Neural cell (in vitro differentiated cells): ENCODE data around the gene PRKD1. TPM values are rescaled to one million over a fixed set of nuclear protein-coding genes. Genes with fewer than 3 reads are reported as not detected.
"Not testable (repeated sequence)": the region's sequence is repeated elsewhere in the genome, so short reads cannot be mapped to it uniquely, and the experiment has no call there.

ENCODE experiments used
- H2AFZ ChIP-seq: fragments of 200-600, 300-800 bp; sonication (generic), shearing (Covaris generic); 2 replicates; pipeline ENCODE4 v1.6.0; 2014; ENCODE audit warnings: low read depth, mild to moderate bottlenecking, antibody characterized with exemption, low read length, moderate library complexity
- H3F3A ChIP-seq: fragments of 200-600 bp; shearing (Covaris generic); 2 replicates; pipeline ENCODE4 v1.6.1; 2016; ENCODE audit warnings: mild to moderate bottlenecking, moderate library complexity, mixed read lengths, antibody characterized with exemption, low read length; ENCODE audit not compliant: insufficient read depth, poor library complexity, severe bottlenecking
- H3K27ac ChIP-seq: fragments of 200-600, 300-800 bp; sonication (generic), shearing (Covaris generic); 2 replicates; pipeline ENCODE4 v1.5.1; 2014; ENCODE audit warnings: mild to moderate bottlenecking, low read length, moderate library complexity
- H3K27me3 ChIP-seq: fragments of 300-800, 200-600 bp; sonication (generic), shearing (Covaris generic); 2 replicates; pipeline ENCODE4 v1.6.0; 2014; ENCODE audit warnings: mild to moderate bottlenecking, low read depth, low read length, moderate library complexity; ENCODE audit not compliant: insufficient read depth
- H3K36me3 ChIP-seq: fragments of 300-800, 200-600 bp; sonication (generic), shearing (Covaris generic); 2 replicates; pipeline ENCODE4 v1.5.1; 2014; ENCODE audit warnings: mild to moderate bottlenecking, antibody characterized with exemption, low read length, moderate library complexity; ENCODE audit not compliant: insufficient read depth
- H3K4me2 ChIP-seq: fragments of 300-800, 200-600 bp; sonication (generic), shearing (Covaris generic); 2 replicates; pipeline ENCODE4 v1.6.0; 2014; ENCODE audit warnings: mild to moderate bottlenecking, low read length
- H3K4me3 ChIP-seq: fragments of 300-800, 200-600 bp; sonication (generic), shearing (Covaris generic); 2 replicates; pipeline ENCODE4 v1.5.1; 2014; ENCODE audit warnings: mild to moderate bottlenecking, low read length, moderate library complexity
- H3K79me2 ChIP-seq: fragments of 200-600 bp; shearing (Covaris generic); replicated peaks from 2 replicates; pipeline ENCODE4 v1.6.0; 2014; ENCODE audit warnings: mild to moderate bottlenecking, low read length, moderate library complexity; ENCODE audit not compliant: insufficient read depth
- H3K9ac ChIP-seq: fragments of 300-800, 200-600 bp; sonication (generic), shearing (Covaris generic); 2 replicates; pipeline ENCODE4 v1.6.1; 2016; ENCODE audit warnings: mild to moderate bottlenecking, low read length, mixed read lengths
- H3K9me2 ChIP-seq: fragments of 200-600 bp; shearing (Covaris generic); 2 replicates; pipeline ENCODE4 v1.6.1; 2016; ENCODE audit warnings: mild to moderate bottlenecking, low read length, mixed read lengths; ENCODE audit not compliant: insufficient read depth
- H3K9me3 ChIP-seq: fragments of 200-600, 300-800 bp; sonication (generic), shearing (Covaris generic); 2 replicates; pipeline ENCODE4 v1.6.1; 2016; ENCODE audit warnings: mild to moderate bottlenecking, mixed run types, low read length, moderate library complexity, mixed read lengths
- H4K20me1 ChIP-seq: fragments of 200-600 bp; shearing (Covaris generic); 2 replicates; pipeline ENCODE4 v1.6.1; 2016; ENCODE audit warnings: mild to moderate bottlenecking, mixed run types; ENCODE audit not compliant: insufficient read depth
- CTCF ChIP-seq: fragments of 450-650 bp; IDR thresholded peaks from 2 replicates; pipeline ENCODE4 v1.5.1; 2014; ENCODE audit warnings: antibody characterized with exemption, mild to moderate bottlenecking, moderate library complexity; ENCODE audit not compliant: poor library complexity, severe bottlenecking
- EP300 ChIP-seq: fragments of 450-650 bp; conservative IDR thresholded peaks from 2 replicates; pipeline ENCODE4 v1.6.1; 2014; ENCODE audit warnings: antibody characterized with exemption, mild to moderate bottlenecking, moderate library complexity; ENCODE audit not compliant: poor library complexity, severe bottlenecking
- EZH2 ChIP-seq: fragments of 200-600, 300-800 bp; shearing (Covaris generic), sonication (generic); IDR thresholded peaks from 2 replicates; pipeline ENCODE4 v1.6.1; 2014; ENCODE audit warnings: antibody characterized with exemption, low read length, borderline replicate concordance, mild to moderate bottlenecking; ENCODE audit not compliant: insufficient read depth, poor library complexity, severe bottlenecking
- MXI1 ChIP-seq: fragments of 450-650 bp; conservative IDR thresholded peaks from 2 replicates; pipeline ENCODE4 v1.6.1; 2014; ENCODE audit warnings: antibody characterized with exemption, mild to moderate bottlenecking; ENCODE audit not compliant: poor library complexity, severe bottlenecking
- POLR2AphosphoS5 ChIP-seq: IDR thresholded peaks from 2 replicates; pipeline ENCODE4 v1.6.1; 2012
- RAD21 ChIP-seq: fragments of 450-650 bp; conservative IDR thresholded peaks from 2 replicates; pipeline ENCODE4 v1.6.1; 2014; ENCODE audit warnings: antibody characterized with exemption, mild to moderate bottlenecking, moderate library complexity
- REST ChIP-seq: IDR thresholded peaks from 2 replicates; pipeline ENCODE4 v1.6.1; 2012; ENCODE audit warnings: borderline replicate concordance
- SMC3 ChIP-seq: fragments of 450-650 bp; conservative IDR thresholded peaks from 2 replicates; pipeline ENCODE4 v1.6.1; 2014; ENCODE audit warnings: antibody characterized with exemption, mild to moderate bottlenecking, moderate library complexity; ENCODE audit not compliant: poor library complexity
- TAF1 ChIP-seq: IDR thresholded peaks from 2 replicates; pipeline ENCODE4 v1.6.1; 2012; ENCODE audit warnings: low read depth
- polyA plus RNA-seq: library from polyadenylated mRNA; depleted of rRNA; stranded (reverse); fragments of >200 nt; gene quantifications from 2 replicates; pipeline ENCODE4 v1.2.3, GENCODE V29; 2014

The PRKD1 gene
- polyA plus RNA-seq, 1 donor from 2014 or later = 9.6 TPM

- Histone ChIP-seq H3K9me3 (no peaks in the 10 kb centered on the region), H3K4me2 (no peak overlapping the region), H3K9me2 (no peaks in the 10 kb centered on the region), H3K79me2 (peaks cover 5% of the 10 kb centered on the region), H3K36me3 (no peaks in the 10 kb centered on the region), H3K27me3 (no peaks in the 10 kb centered on the region), H3F3A (no peaks in the 10 kb centered on the region), H2AFZ (no peak overlapping the region), H3K4me3 (no peak overlapping the region), H3K9ac (no peak overlapping the region), H3K27ac (no peak overlapping the region), H4K20me1 (no peaks in the 10 kb centered on the region)
- TF ChIP-seq POLR2AphosphoS5 (no peak), MXI1 (no peak)
Observed at GRCh38 chr14:29843981-29844380, 83.7 kb downstream of the PRKD1 start.

- no peak overlapping the region for H3K4me3 ChIP-seq
- H3K27me3 ChIP-seq = no peaks in the 10 kb centered on the region
- no peaks in the 10 kb centered on the region for H4K20me1 ChIP-seq
- H3K79me2 ChIP-seq = peaks cover under 1% of the 10 kb centered on the region
- no peak overlapping the region for H3K9ac ChIP-seq
- H3K27ac ChIP-seq = no peak overlapping the region
- H3K4me2 ChIP-seq = no peak overlapping the region
- no peaks in the 10 kb centered on the region for H3K9me3 ChIP-seq
- no peak for TF ChIP-seq MXI1
- TF ChIP-seq RAD21 = no peak
- no peak for TF ChIP-seq REST
- TF ChIP-seq CTCF = no peak
- no peak for TF ChIP-seq SMC3
- no peak for TF ChIP-seq EZH2
- no peak for TF ChIP-seq TAF1
- no peak for TF ChIP-seq EP300
- TF ChIP-seq POLR2AphosphoS5 = no peak
- no peak overlapping the region for H2AFZ ChIP-seq
- H3K9me2 ChIP-seq = no peaks in the 10 kb centered on the region
- H3K36me3 ChIP-seq = no peaks in the 10 kb centered on the region
- H3F3A ChIP-seq = no peaks in the 10 kb centered on the region
Observed at GRCh38 chr14:29842228-29842627, 85.4 kb downstream of the PRKD1 start.

GRCh38 chr14:29840369-29840892 lies 87.2 kb downstream of the PRKD1 start:
- not testable (repeated sequence) for H3K36me3 ChIP-seq, H3K27me3 ChIP-seq, H3K9ac ChIP-seq, H3K4me3 ChIP-seq, H3F3A ChIP-seq, H4K20me1 ChIP-seq, H2AFZ ChIP-seq, H3K4me2 ChIP-seq, H3K79me2 ChIP-seq, H3K9me3 ChIP-seq, H3K27ac ChIP-seq, H3K9me2 ChIP-seq

- not testable (repeated sequence) for H3K27me3 ChIP-seq, H3K4me2 ChIP-seq, H2AFZ ChIP-seq, H3K27ac ChIP-seq, H3K9me3 ChIP-seq, H3K79me2 ChIP-seq, H4K20me1 ChIP-seq, H3K36me3 ChIP-seq, H3K4me3 ChIP-seq, H3K9me2 ChIP-seq, H3K9ac ChIP-seq, H3F3A ChIP-seq
Observed at GRCh38 chr14:29839691-29840090, 88.0 kb downstream of the PRKD1 start.
